Measurements from ENCODE around the gene PRSS12.

- TF ChIP-seq, protein P1, sequence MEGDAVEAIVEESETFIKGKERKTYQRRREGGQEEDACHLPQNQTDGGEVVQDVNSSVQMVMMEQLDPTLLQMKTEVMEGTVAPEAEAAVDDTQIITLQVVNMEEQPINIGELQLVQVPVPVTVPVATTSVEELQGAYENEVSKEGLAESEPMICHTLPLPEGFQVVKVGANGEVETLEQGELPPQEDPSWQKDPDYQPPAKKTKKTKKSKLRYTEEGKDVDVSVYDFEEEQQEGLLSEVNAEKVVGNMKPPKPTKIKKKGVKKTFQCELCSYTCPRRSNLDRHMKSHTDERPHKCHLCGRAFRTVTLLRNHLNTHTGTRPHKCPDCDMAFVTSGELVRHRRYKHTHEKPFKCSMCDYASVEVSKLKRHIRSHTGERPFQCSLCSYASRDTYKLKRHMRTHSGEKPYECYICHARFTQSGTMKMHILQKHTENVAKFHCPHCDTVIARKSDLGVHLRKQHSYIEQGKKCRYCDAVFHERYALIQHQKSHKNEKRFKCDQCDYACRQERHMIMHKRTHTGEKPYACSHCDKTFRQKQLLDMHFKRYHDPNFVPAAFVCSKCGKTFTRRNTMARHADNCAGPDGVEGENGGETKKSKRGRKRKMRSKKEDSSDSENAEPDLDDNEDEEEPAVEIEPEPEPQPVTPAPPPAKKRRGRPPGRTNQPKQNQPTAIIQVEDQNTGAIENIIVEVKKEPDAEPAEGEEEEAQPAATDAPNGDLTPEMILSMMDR (IDR thresholded peaks at IDR 0.05): no peak
- TF ChIP-seq EP300 (IDR thresholded peaks at IDR 0.05) (no peak), POLR2A (IDR thresholded peaks at IDR 0.05) (no peak)
Measured at GRCh38 chr4:118363166-118363565, 10.4 kb upstream of the PRSS12 start.

Measured in ovary (tissue), 3 donors.